DMS114 treated with DMSO at 0.1 percent for 48 hours (cell line): ENCODE measurements around the gene PALLD.
A peak's percentile ranks its signal among the peaks of the same experiment; 100 is the strongest.

Experiments
- DNase-seq: peaks from one replicate; lab custom pipeline; 2025; ENCODE audit not compliant: unreplicated experiment; lab: John Stamatoyannopoulos, UW

Gene PALLD

GRCh38 chr4:168618577-168619265, 121.9 kb downstream of the PALLD start:
- no peak for DNase-seq

- no peak for DNase-seq
Observed at GRCh38 chr4:168619266-168619631, 122.4 kb downstream of the PALLD start.

- DNase-seq = no peak
Observed at GRCh38 chr4:168621806-168622589, 125.1 kb downstream of the PALLD start.

- no peak for DNase-seq
Observed at GRCh38 chr4:168622600-168622999, 125.7 kb downstream of the PALLD start.

- DNase-seq = no peak
Observed at GRCh38 chr4:168623011-168623410, 126.2 kb downstream of the PALLD start.

GRCh38 chr4:168623484-168623883, 126.6 kb downstream of the PALLD start:
- DNase-seq = no peak

GRCh38 chr4:168628251-168628650, 131.4 kb downstream of the PALLD start:
- no peak for DNase-seq

GRCh38 chr4:168629566-168629965, 132.7 kb downstream of the PALLD start:
- no peak for DNase-seq

- DNase-seq = no peak
Observed at GRCh38 chr4:168630445-168631187, 133.8 kb downstream of the PALLD start.

- peak; percentile 17 for DNase-seq
Observed at GRCh38 chr4:168631241-168632162, 134.7 kb downstream of the PALLD start.

GRCh38 chr4:168632301-168632725, 135.5 kb downstream of the PALLD start:
- DNase-seq = no peak

- no peak for DNase-seq
Observed at GRCh38 chr4:168633064-168633463, 136.2 kb downstream of the PALLD start.

GRCh38 chr4:168633496-168633895, 136.6 kb downstream of the PALLD start:
- no peak for DNase-seq

GRCh38 chr4:168634276-168634802, 137.5 kb downstream of the PALLD start:
- DNase-seq = no peak

- no peak for DNase-seq
Observed at GRCh38 chr4:168636040-168636439, 139.2 kb downstream of the PALLD start.

- DNase-seq = no peak
Observed at GRCh38 chr4:168636506-168637196, 139.8 kb downstream of the PALLD start.

GRCh38 chr4:168637872-168638756, 141.3 kb downstream of the PALLD start:
- no peak for DNase-seq

- DNase-seq = no peak
Observed at GRCh38 chr4:168639914-168640313, 143.1 kb downstream of the PALLD start.

- no peak for DNase-seq
Observed at GRCh38 chr4:168641811-168642140, 144.9 kb downstream of the PALLD start.
